HG02970 (cell line): Measurements from ENCODE around the gene SLC16A7.

Source experiments
- ATAC-seq: cut with Tn5 transposase; IDR thresholded peaks from one replicate; pipeline ENCODE4 v1.9.1; 2021; ENCODE audit warnings: mild to moderate bottlenecking, moderate library complexity, moderate number of reproducible peaks; ENCODE audit not compliant: unreplicated experiment, low FRiP score

SLC16A7 gene

GRCh38 chr12:59820594-59821011, 224.8 kb downstream of the SLC16A7 start:
- no peak for ATAC-seq

- ATAC-seq = no peak
Measured at GRCh38 chr12:59823567-59823966, 227.7 kb downstream of the SLC16A7 start.

DNA sequence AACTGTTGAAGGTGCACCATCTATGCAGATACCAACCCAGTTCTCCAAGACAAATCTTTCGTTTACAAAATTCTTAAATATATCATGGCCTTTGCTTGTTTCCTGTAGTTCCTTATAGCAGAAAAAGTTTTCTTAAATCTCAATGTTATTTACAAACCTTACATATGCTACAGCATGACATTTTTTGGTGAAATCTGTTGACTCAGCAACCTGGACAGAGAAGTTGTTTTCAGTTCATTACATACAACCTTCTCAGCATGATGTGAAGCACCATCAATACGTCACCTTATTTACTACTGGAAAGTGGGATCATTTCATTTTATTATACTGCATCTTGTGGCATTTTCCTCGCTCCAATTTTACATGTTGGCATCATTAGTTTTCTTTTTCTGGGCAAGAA, 231.9 kb downstream of the SLC16A7 start:
- ATAC-seq = no peak

DNA sequence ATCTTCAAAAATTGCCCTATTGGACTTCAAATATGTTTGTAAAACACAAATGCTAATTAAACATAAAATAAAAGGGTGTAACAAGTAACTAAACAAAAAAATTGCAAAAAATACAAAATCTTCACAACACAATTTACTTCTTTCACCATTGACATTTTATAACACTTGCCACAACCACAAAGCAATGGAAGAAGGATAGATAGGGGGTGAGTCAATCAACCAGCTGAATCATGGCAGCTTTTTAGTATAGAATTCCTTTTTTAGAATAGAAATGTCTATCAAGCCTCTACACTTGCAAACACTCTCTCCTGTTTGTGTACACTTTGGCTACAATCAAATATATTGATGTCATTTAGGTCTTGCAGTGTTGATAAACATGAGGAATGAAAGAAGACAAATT, 232.7 kb downstream of the SLC16A7 start:
- ATAC-seq = no peak

DNA sequence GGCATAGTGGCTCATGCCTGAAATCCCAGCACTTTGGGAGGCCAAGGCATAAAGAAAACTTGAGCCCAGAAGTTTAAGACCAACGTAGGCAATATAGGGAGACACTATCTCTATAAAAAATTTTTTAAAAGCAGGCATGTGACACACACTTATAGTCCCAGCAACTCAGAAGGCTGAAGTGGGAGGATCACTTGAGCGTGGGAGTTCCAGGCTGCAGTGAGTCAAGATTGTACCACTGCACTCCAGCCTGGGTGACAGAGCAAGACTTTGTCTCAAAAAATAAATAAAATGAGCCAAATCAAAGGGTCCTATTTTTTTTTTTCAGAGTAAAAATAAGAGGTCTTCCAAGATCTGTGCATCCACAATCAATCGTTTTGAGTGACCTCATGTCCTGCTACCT, 237.6 kb downstream of the SLC16A7 start:
- no peak for ATAC-seq

DNA sequence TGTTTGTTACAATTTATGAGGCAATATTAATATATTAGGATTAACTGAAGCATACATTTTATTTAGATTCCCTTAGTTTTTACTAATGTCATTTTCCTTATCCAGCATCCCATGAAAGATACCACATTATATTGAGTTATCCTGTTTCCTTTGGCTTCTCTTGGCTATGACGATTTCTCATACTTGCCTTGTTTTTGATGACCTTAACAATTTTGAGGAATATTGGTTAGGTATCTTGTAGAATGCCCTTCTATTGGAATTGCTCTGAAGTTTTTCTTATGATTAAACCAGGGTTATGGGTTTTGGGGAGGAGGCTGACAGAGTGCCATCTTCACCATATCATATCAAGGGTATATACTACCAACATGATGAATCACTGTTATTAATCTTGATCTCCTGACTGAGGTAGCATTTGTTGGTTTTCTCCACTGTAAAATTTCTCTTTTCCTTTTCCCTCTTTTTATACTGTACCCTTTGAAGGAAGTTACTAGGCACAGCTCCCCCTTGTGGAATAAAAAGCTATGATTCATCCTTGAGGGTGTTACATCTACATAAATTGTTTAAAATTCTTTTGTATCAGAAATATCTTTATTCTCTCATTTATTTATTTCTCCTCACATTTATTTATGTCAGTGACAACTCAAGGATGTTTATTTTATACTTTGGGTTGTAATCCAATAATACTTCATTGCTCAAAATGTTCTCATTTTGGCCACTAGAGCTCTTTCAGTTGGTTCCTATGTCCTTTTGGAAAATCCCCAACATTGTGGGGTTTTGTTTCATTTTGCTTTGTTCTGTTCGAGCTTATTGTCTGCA, 239.0 kb downstream of the SLC16A7 start:
- ATAC-seq = no peak
